ENCODE results near the gene RNPEP. TPM values are rescaled to one million over a fixed set of nuclear protein-coding genes. Genes with fewer than 3 reads are reported as not detected.
"Not testable (repeated sequence)": the region's sequence is repeated elsewhere in the genome, so short reads cannot be mapped to it uniquely, and the experiment has no call there.

The RNPEP gene
- total RNA-seq, 4 donors from 2014 or later = 37.2 to 77.6 (median 45.8) TPM

GRCh38 chr1:202049129-202049528 is 66.7 kb downstream of the RNPEP start:
- ATAC-seq (ENCODE audit: low FRiP score) (peak; percentile 22), DNase-seq (ENCODE audit: low spot score) (no peak)
- no peak for TF ChIP-seq CTCF (IDR thresholded peaks at IDR 0.05)

- ATAC-seq (ENCODE audit: low FRiP score) (no peak), DNase-seq (ENCODE audit: low spot score) (no peak)
- TF ChIP-seq CTCF (IDR thresholded peaks at IDR 0.05) = no peak
Measured at GRCh38 chr1:202054094-202054493, 71.6 kb downstream of the RNPEP start.

DNA sequence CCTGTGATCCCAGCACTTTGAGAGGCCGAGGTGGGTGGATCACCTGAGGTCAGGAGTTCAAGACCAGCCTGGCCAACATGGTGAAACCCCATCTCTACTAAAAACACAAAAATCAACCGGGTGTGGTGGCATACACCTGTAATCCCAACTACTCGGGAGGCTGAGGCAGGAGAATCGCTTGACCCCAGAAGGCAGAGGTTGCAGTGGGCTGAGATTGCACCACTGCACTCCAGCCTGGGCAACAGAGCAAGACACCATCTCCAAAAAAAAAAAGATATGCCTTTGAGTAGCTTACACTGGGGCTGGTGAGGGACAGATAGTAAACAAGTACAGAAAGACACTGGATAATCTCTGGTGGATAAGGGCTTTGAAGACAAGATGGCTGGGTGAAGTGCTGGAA is 72.2 kb downstream of the RNPEP start:
- ATAC-seq (ENCODE audit: low FRiP score); DNase-seq (ENCODE audit: low spot score): not testable (repeated sequence)

Small RNAs within 50 kb of the gene (small RNA-seq; reads per million reads assigned to genes)
- gene AL691482.1 (not detected), gene AL691482.2 (not detected), gene MIR6740 (not detected), gene RF00156 (not detected)

Other genes with a start within 250 kb of the RNPEP start
- 10 to 100 TPM; 13.4 to 19.7 (median 17.4) TPM for gene IPO9, start 153.5 kb upstream of the RNPEP start, total RNA-seq
- 10 to 100 TPM; 11.0 to 23.3 (median 13.0) TPM for gene SHISA4, start 93.8 kb upstream of the RNPEP start, total RNA-seq
- 100 to 1,000 TPM in 1 of 4 donors, 10 to 100 TPM in 3; 30.2 to 124 (median 35.8) TPM for gene LMOD1, start 36.1 kb upstream of the RNPEP start, total RNA-seq
- 10 to 100 TPM; 19.7 to 55.4 (median 38.4) TPM for gene TIMM17A, start 27.1 kb upstream of the RNPEP start, total RNA-seq
- 10 to 100 TPM in 1 of 4 donors, 1 to 10 TPM in 1, under 1 TPM in 2; 0.47 to 23.0 (median 1.8) TPM for gene ELF3, start 27.9 kb downstream of the RNPEP start, total RNA-seq
- gene GPR37L1, start 140.3 kb downstream of the RNPEP start, total RNA-seq = under 1 TPM in 1 of 4 donors, not detected in 3; 0.16 TPM
- gene ARL8A, start 162.1 kb downstream of the RNPEP start, total RNA-seq = 10 to 100 TPM; 31.1 to 61.8 (median 43.0) TPM
- gene PTPN7, start 178.0 kb downstream of the RNPEP start, total RNA-seq = 10 to 100 TPM in 1 of 4 donors, 1 to 10 TPM in 3; 2.9 to 14.4 (median 4.6) TPM
- under 1 TPM in 2 of 4 donors, not detected in 2; 0.28 to 0.32 TPM for gene LGR6, start 211.2 kb downstream of the RNPEP start, total RNA-seq